HepG2 (cell line): Measurements from ENCODE around the gene PMPCB. TPM values are rescaled to one million over a fixed set of nuclear protein-coding genes. Genes with fewer than 3 reads are reported as not detected.

Experiments used
- CBX1 ChIP-seq: IDR thresholded peaks from one replicate; pipeline ENCODE4 v1.6.1; 2016; ENCODE audit warnings: antibody characterized with exemption, low read depth
- EZH2 ChIP-seq: conservative IDR thresholded peaks from 2 replicates; pipeline ENCODE4 v1.6.1; 2012; ENCODE audit warnings: mild to moderate bottlenecking, low read depth, low read length, moderate library complexity
- HHEX ChIP-seq: IDR thresholded peaks from 2 replicates; pipeline ENCODE4 v1.6.1; 2016; ENCODE audit warnings: control low read depth
- KDM5B ChIP-seq: sonication (generic); formaldehyde crosslinking; IDR thresholded peaks from 2 replicates; pipeline ENCODE4 v1.4.0; 2020; ENCODE audit warnings: missing genetic modification reagents, mild to moderate bottlenecking, borderline replicate concordance
- KLF6 ChIP-seq: IDR thresholded peaks from 2 replicates; pipeline ENCODE4 v1.8.0; 2016; ENCODE audit warnings: missing biosample characterization, missing genetic modification reagents
- NPAS2 ChIP-seq: sonication (generic); formaldehyde crosslinking; IDR thresholded peaks from 2 replicates; pipeline ENCODE4 v1.8.0; 2022; ENCODE audit warnings: mild to moderate bottlenecking, missing genetic modification reagents, borderline replicate concordance
- RAD51 ChIP-seq: fragments of 450-650 bp; IDR thresholded peaks from 2 replicates; pipeline ENCODE4 v1.6.1; 2016; ENCODE audit warnings: borderline replicate concordance
- RORA ChIP-seq: sonication (generic); formaldehyde crosslinking; IDR thresholded peaks from 2 replicates; pipeline ENCODE4 v1.5.0; 2020; ENCODE audit warnings: mild to moderate bottlenecking, missing genetic modification reagents, moderate library complexity
- TSC22D2 ChIP-seq: sonication (generic); formaldehyde crosslinking; IDR thresholded peaks from 2 replicates; pipeline ENCODE4 v1.5.1; 2020; ENCODE audit warnings: missing genetic modification reagents, mild to moderate bottlenecking, borderline replicate concordance
- ZC3H4 ChIP-seq: sonication (generic); formaldehyde crosslinking; IDR thresholded peaks from 2 replicates; pipeline ENCODE4 v1.4.0; 2020; ENCODE audit warnings: missing genetic modification reagents, borderline replicate concordance
- ZNF138 ChIP-seq: sonication (generic); formaldehyde crosslinking; IDR thresholded peaks from 2 replicates; pipeline ENCODE4 v1.5.0; 2020; ENCODE audit warnings: mild to moderate bottlenecking, low read depth, missing genetic modification reagents
- ZNF280D ChIP-seq: sonication (generic); formaldehyde crosslinking; IDR thresholded peaks from 2 replicates; pipeline ENCODE4 v1.5.1; 2020; ENCODE audit warnings: mild to moderate bottlenecking, missing genetic modification reagents
- ZNF430 ChIP-seq: sonication (generic); formaldehyde crosslinking; IDR thresholded peaks from 2 replicates; pipeline ENCODE4 v1.9.0; 2021; ENCODE audit warnings: mild to moderate bottlenecking, missing genetic modification reagents
- ZNF512B ChIP-seq: sonication (generic); formaldehyde crosslinking; IDR thresholded peaks from 2 replicates; pipeline ENCODE4 v1.5.1; 2020; ENCODE audit warnings: missing genetic modification reagents, mild to moderate bottlenecking, borderline replicate concordance
- ZNF780A ChIP-seq: sonication (generic); formaldehyde crosslinking; IDR thresholded peaks from 2 replicates; pipeline ENCODE4 v1.8.0; 2022; ENCODE audit warnings: mild to moderate bottlenecking, missing genetic modification reagents, moderate library complexity
- ZNF792 ChIP-seq: IDR thresholded peaks from 2 replicates; pipeline ENCODE4 v1.6.1; 2016
- ZNF891 ChIP-seq: sonication (generic); formaldehyde crosslinking; IDR thresholded peaks from 2 replicates; pipeline ENCODE4 v1.5.0; 2020; ENCODE audit warnings: mild to moderate bottlenecking, missing genetic modification reagents
- polyA plus RNA-seq, 8 experiments: library from polyadenylated mRNA; depleted of rRNA in 3 of 8; stranded (reverse) in 7 of 8; unstranded in 1 of 8; fragments of >200 nt; fragmentation: Illumina TruSeq in 4 of 8; extraction: Trizol in 4 of 8; gene quantifications; 2 replicates each; pipeline versions ENCODE4 v1.2.1 to v1.2.3, GENCODE V29; 2011 to 2016; ENCODE audit warnings: low read depth in 4 of 8, missing spikeins in 1 of 8, mixed read lengths in 1 of 8; ENCODE audit not compliant: insufficient read depth in 1 of 8
- total RNA-seq, 5 experiments: library from RNA; depleted of rRNA; stranded (reverse); fragments of >200 nt; fragmentation: Illumina TruSeq; extraction: Trizol; gene quantifications; 2 replicates each; pipeline ENCODE4 v1.2.3, GENCODE V29; 2016; ENCODE audit warnings: low read depth in 1 of 5
- TF ChIP-seq, protein P1 (sequence below): sonication (generic); formaldehyde crosslinking; IDR thresholded peaks from 2 replicates; pipeline ENCODE4 v1.4.0; 2020; ENCODE audit warnings: mild to moderate bottlenecking, missing genetic modification reagents

Gene PMPCB
- total and polyA plus RNA-seq, 2 of the 13 experiments (the other 11 are each of a cell fraction or from before 2014, with no cell fraction given): 80.8 to 124 TPM

DNA sequence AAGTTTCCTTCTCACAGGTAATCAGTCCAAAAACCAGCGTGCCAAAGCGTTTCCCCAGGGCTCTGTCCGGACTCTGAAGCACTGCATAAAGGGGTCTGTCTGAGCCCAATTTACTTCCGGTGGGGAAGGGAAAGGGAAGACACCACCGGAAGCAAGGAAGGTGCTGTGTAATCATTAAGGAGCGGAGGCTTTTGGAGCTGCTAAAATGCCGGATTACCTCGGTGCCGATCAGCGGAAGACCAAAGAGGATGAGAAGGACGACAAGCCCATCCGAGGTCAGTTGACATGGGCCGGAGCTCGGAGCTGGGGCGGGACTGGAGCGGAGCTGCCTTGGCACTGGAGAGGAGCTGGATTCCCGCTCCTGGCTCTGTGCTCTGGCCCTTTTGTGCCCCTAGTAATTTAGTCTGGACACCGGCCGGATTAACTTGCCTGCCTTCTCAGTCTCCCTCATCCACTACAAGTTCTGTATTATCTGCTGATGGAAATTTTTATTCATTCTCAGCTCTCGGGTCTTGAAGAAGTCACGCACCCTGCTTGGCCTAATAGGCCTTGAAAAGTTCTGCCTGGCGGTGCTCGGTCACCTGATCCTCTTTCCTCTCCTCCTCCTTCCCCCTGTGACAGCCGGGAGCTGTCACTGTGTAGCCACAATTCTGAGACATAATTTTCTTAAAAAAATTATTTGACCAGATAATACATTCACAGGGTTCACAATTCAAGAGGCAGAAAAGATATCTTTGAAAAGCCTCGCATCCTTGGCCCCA is 50.5 kb downstream of the PMPCB start, which contains the start of gene PSMC2 (continued):
- 0 out of 2 replicates have a peak, but pooled peaks have one; percentile 51 for TF ChIP-seq ZNF512B (CRISPR knock-in tag)
- no peak for TF ChIP-seq ZC3H4 (CRISPR knock-in tag)
- TF ChIP-seq TSC22D2: no peak
- TF ChIP-seq KLF6 (CRISPR knock-in tag): no peak
- peak; percentile 80 for TF ChIP-seq ZNF792
- no peak for TF ChIP-seq HHEX (CRISPR knock-in tag)
- no peak for TF ChIP-seq NPAS2 (CRISPR knock-in tag)
- TF ChIP-seq ZNF138 (CRISPR knock-in tag): no peak
- peak; percentile 82; the same call in 1 of the 2 replicates for TF ChIP-seq ZNF891
- no peak for TF ChIP-seq RORA (CRISPR knock-in tag)
- no peak for TF ChIP-seq CBX1
- TF ChIP-seq ZNF280D (CRISPR knock-in tag): 0 out of 2 replicates have a peak, but pooled peaks have one; percentile 17
- TF ChIP-seq KDM5B (CRISPR knock-in tag): no peak; the same call in 1 of the 2 replicates
- no peak for TF ChIP-seq EZH2
- TF ChIP-seq, protein P1, sequence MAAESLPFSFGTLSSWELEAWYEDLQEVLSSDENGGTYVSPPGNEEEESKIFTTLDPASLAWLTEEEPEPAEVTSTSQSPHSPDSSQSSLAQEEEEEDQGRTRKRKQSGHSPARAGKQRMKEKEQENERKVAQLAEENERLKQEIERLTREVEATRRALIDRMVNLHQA (CRISPR knock-in tag): no peak
- no peak for TF ChIP-seq ZNF780A (CRISPR knock-in tag)
- no peak for TF ChIP-seq ZNF430
- TF ChIP-seq RAD51: no peak
